Measurements from ENCODE around the gene FAM120A.

FAM120A gene

GRCh38 chr9:93578844-93579243 is 127.4 kb downstream of the FAM120A start:
- DNase-seq (ENCODE audit: low read depth in 2 of 2), result no peak

GRCh38 chr9:93579711-93580516 is 128.4 kb downstream of the FAM120A start:
- no peak for DNase-seq (ENCODE audit: low read depth in 2 of 2)

GRCh38 chr9:93580654-93581380 is 129.3 kb downstream of the FAM120A start:
- DNase-seq (ENCODE audit: low read depth in 2 of 2), result no peak

GRCh38 chr9:93582115-93582514 is 130.6 kb downstream of the FAM120A start:
- DNase-seq (ENCODE audit: low read depth in 2 of 2), result no peak

- DNase-seq (ENCODE audit: low read depth in 2 of 2), result no peak
These were observed 131.1 kb downstream of the FAM120A start for GRCh38 chr9:93582550-93582949.

GRCh38 chr9:93585259-93585658 is 133.8 kb downstream of the FAM120A start:
- DNase-seq (ENCODE audit: low read depth in 2 of 2), result no peak

- no peak for DNase-seq (ENCODE audit: low read depth in 2 of 2)
These were observed 134.2 kb downstream of the FAM120A start for GRCh38 chr9:93585695-93586094.

GRCh38 chr9:93586290-93587057 is 135.0 kb downstream of the FAM120A start:
- DNase-seq (ENCODE audit: low read depth in 2 of 2), result no peak

GRCh38 chr9:93587284-93587650 is 135.8 kb downstream of the FAM120A start:
- DNase-seq (ENCODE audit: low read depth in 2 of 2), result no peak

GRCh38 chr9:93587651-93588347 is 136.3 kb downstream of the FAM120A start:
- DNase-seq (ENCODE audit: low read depth in 2 of 2), result no peak

- no peak for DNase-seq (ENCODE audit: low read depth in 2 of 2)
These were observed 137.4 kb downstream of the FAM120A start for GRCh38 chr9:93588641-93589609.

- no peak for DNase-seq (ENCODE audit: low read depth in 2 of 2)
These were observed 138.2 kb downstream of the FAM120A start for GRCh38 chr9:93589688-93590087.

GRCh38 chr9:93590609-93591234 is 139.2 kb downstream of the FAM120A start:
- DNase-seq (ENCODE audit: low read depth in 2 of 2), result no peak

GRCh38 chr9:93591301-93592007 is 140.0 kb downstream of the FAM120A start:
- no peak for DNase-seq (ENCODE audit: low read depth in 2 of 2)

- DNase-seq (ENCODE audit: low read depth in 2 of 2), result no peak
These were observed 140.6 kb downstream of the FAM120A start for GRCh38 chr9:93592008-93592642.

- DNase-seq (ENCODE audit: low read depth in 2 of 2), result no peak
These were observed 141.1 kb downstream of the FAM120A start for GRCh38 chr9:93592643-93593021.

GRCh38 chr9:93593144-93593658 is 141.7 kb downstream of the FAM120A start:
- no peak for DNase-seq (ENCODE audit: low read depth in 2 of 2)

GRCh38 chr9:93594041-93594756 is 142.7 kb downstream of the FAM120A start:
- no peak for DNase-seq (ENCODE audit: low read depth in 2 of 2)

All from stimulated activated CD4-positive, alpha-beta T cell treated with anti-CD3 and anti-CD28 coated beads, Interleukin-15, amount 100 ng/mL, for 48 hours (primary cell).